ENCODE results near the gene TSPAN8.

DNA sequence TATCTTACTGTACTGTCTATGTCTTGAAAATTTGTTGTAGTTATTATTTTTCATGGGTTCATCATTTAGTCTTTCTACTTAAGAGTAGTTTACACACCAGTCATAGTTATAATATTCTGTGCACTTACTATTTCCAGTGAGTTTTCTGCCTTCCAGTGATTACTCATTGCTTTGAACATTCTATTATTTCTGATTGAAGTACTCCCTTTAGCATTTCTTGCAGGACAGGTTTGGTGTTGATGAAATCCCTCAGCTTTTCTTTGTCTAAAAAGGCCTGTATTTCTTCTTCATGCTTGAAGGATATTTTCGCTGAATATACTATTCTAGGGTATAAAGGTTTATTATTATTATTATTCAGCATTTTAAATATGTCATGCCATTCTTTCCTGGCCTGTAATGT, 66.8 kb downstream of the TSPAN8 start:
- TF ChIP-seq, protein P1, sequence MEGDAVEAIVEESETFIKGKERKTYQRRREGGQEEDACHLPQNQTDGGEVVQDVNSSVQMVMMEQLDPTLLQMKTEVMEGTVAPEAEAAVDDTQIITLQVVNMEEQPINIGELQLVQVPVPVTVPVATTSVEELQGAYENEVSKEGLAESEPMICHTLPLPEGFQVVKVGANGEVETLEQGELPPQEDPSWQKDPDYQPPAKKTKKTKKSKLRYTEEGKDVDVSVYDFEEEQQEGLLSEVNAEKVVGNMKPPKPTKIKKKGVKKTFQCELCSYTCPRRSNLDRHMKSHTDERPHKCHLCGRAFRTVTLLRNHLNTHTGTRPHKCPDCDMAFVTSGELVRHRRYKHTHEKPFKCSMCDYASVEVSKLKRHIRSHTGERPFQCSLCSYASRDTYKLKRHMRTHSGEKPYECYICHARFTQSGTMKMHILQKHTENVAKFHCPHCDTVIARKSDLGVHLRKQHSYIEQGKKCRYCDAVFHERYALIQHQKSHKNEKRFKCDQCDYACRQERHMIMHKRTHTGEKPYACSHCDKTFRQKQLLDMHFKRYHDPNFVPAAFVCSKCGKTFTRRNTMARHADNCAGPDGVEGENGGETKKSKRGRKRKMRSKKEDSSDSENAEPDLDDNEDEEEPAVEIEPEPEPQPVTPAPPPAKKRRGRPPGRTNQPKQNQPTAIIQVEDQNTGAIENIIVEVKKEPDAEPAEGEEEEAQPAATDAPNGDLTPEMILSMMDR (IDR thresholded peaks at IDR 0.05): no peak
- TF ChIP-seq TCF7L2 (IDR thresholded peaks at IDR 0.05; ENCODE audit: low read depth, low read length): no peak
- no peak for TF ChIP-seq POLR2AphosphoS5 (IDR thresholded peaks at IDR 0.05; ENCODE audit: low read depth, low read length)
